Measurements from ENCODE around the gene MYD88. TPM values are rescaled to one million over a fixed set of nuclear protein-coding genes. Genes with fewer than 3 reads are reported as not detected.

Gene MYD88
- total and polyA plus RNA-seq, 3 donors from 2014 or later, result 18.7 to 30.1 (median 22.3) TPM

DNA sequence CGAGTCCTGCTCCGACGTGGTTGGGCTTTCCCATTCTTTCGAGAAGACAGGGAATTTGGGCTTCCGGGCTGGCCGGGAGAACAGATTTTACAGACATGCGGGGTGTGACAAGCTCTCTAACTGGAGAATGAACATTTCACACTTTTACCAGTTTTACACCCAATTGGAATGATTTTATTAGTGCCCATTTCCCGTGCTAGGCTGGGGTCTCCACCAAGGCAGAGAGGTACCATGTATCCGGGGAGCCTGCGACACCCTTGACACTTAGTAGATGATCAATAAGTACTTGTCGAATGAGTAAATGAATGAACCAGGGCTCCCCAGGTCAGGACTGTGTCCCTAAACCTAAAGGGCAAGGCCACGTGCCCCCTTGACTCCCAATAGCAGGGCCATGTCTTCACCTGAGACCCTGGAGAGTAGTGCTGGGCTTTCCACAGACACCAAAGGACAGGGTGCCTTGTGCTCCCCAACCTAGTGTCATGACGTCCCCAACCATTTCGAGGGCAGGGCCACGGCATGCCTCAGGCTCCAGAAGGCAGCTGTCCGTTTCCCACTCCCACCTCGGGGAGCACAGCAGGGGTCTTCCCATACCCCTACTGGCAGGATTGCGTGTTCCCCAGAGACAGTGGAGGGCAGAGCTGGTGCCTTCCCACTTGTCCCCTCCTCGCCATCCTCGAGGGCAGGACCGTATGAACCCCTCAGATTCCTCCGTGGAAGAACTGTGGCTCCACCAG, 679 bp upstream of the MYD88 start:
- no peaks in the 10 kb centered on the region for H3K9me3 ChIP-seq
- no peaks in the 10 kb centered on the region for H3K27me3 ChIP-seq
- H3K27ac ChIP-seq, result peak overlapping the region; percentile 73 to 88
- intact Hi-C loops (cut with DNase I; ENCODE audit: low total_unique reads), result no loop called here
- 11 to 12% methylated on average over 19 to 22 of the region's 22 CpGs for WGBS, 2 donors
- H3K4me3 ChIP-seq, result peak overlapping the region; percentile 79 to 89
- DNase-seq, result peak; percentile 26
- H3K36me3 ChIP-seq (ENCODE audit: low read depth, missing control alignments), result no peaks in the 10 kb centered on the region
- TF ChIP-seq POLR2A (IDR thresholded peaks at IDR 0.05) (no peak), CTCF (IDR thresholded peaks at IDR 0.05) (no peak)
- H3K4me1 ChIP-seq, result peaks cover 24% of the 10 kb centered on the region

- H3K36me3 ChIP-seq (ENCODE audit: low read depth, missing control alignments), result no peaks in the 10 kb centered on the region
- no peaks in the 10 kb centered on the region for H3K9me3 ChIP-seq
- intact Hi-C loops (cut with DNase I; ENCODE audit: low total_unique reads), result no loop called here
- DNase-seq, result no peak
- TF ChIP-seq CTCF (IDR thresholded peaks at IDR 0.05), result no peak
- no peaks in the 10 kb centered on the region for H3K27me3 ChIP-seq
- peak overlapping the region; percentile 63 to 89 for H3K4me3 ChIP-seq
- H3K4me1 ChIP-seq, result peaks cover 24% of the 10 kb centered on the region
- peak overlapping the region; percentile 73 to 88 for H3K27ac ChIP-seq
- 5 to 14% methylated on average over 8 of the region's 8 CpGs for WGBS, 2 donors
These were observed 730 bp downstream of the MYD88 start for GRCh38 chr3:38139191-38139590.

DNA sequence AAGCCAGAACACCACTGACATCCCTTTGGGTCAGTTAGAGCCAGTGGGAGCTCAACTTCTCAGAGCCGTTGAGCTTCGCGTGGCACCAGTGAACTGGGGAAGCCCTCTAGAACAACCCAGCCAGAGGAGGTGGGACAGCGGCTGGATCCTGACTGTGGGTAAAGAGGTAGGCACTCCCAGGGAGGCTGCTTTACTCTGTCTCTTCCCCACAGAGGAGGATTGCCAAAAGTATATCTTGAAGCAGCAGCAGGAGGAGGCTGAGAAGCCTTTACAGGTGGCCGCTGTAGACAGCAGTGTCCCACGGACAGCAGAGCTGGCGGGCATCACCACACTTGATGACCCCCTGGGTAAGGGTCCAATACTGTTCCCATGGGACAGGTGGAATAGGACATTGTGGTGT, 1.2 kb downstream of the MYD88 start:
- intact Hi-C loops (cut with DNase I; ENCODE audit: low total_unique reads), result no loop called here
- H3K4me3 ChIP-seq, result no peak overlapping the region
- no peak overlapping the region for H3K27ac ChIP-seq
- no peak for TF ChIP-seq POLR2A (IDR thresholded peaks at IDR 0.05)
- TF ChIP-seq CTCF (IDR thresholded peaks at IDR 0.05), result no peak
- H3K4me1 ChIP-seq, result peaks cover 24% of the 10 kb centered on the region
- WGBS, 2 donors, result 73 to 82% methylated on average over 3 to 7 of the region's 7 CpGs
- peak; percentile 11 for DNase-seq
- H3K9me3 ChIP-seq, result no peaks in the 10 kb centered on the region
- H3K27me3 ChIP-seq, result no peaks in the 10 kb centered on the region
- H3K36me3 ChIP-seq (ENCODE audit: low read depth, missing control alignments), result no peaks in the 10 kb centered on the region

DNA sequence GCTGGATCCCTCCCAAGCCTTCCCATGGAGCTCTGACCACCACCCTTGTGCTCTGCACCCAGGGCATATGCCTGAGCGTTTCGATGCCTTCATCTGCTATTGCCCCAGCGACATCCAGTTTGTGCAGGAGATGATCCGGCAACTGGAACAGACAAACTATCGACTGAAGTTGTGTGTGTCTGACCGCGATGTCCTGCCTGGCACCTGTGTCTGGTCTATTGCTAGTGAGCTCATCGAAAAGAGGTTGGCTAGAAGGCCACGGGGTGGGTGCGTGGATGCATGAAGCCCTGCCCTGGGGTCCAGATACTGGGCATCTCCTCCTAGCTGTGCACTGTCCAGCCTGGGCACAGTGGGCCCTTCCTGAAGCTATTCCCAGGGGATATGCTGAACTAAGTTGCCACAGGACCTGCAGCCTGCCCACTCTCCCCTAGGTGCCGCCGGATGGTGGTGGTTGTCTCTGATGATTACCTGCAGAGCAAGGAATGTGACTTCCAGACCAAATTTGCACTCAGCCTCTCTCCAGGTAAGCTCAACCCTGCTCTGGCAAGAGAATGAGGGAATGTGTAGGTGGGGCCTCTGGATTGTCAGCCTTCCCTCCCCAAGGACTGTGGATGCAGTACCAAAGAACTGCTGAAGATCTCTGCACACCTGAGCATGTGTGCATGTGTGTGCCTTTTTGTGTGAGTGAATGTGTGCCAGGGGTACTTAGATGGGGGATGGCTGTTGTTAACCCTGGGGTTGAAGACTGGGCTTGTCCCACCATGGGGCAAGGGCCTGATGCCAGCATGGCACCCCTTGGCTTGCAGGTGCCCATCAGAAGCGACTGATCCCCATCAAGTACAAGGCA, 2.1 kb downstream of the MYD88 start:
- 97% methylated on average over 13 of the region's 13 CpGs; no CpG with 5 or more reads in 1 of the 2 donors for WGBS, 2 donors
- peak; percentile 9 for DNase-seq
- Histone ChIP-seq H3K4me3 (no peak overlapping the region), H3K9me3 (no peaks in the 10 kb centered on the region), H3K27me3 (no peaks in the 10 kb centered on the region), H3K27ac (no peak overlapping the region), H3K36me3 (ENCODE audit: low read depth, missing control alignments) (no peaks in the 10 kb centered on the region), H3K4me1 (peaks cover 20% of the 10 kb centered on the region)
- intact Hi-C loops (cut with DNase I; ENCODE audit: low total_unique reads), result no loop called here
- no peak for TF ChIP-seq POLR2A (IDR thresholded peaks at IDR 0.05)
- TF ChIP-seq CTCF (IDR thresholded peaks at IDR 0.05), result no peak
